Tibial nerve (tissue), 3 donors: ENCODE results near the gene DDX18.

ENCODE experiments used
- CTCF ChIP-seq, 5 experiments: fragments of 200-600 bp in 3 of 5; fragments of 450-650 bp in 2 of 5; sonication (generic) in 3 of 5; IDR thresholded peaks; one replicate each; pipeline ENCODE4 v1.5.1; 2016 to 2019; ENCODE audit warnings: antibody characterized with exemption in 5 of 5, mild to moderate bottlenecking in 3 of 5, moderate library complexity in 2 of 5
- POLR2A ChIP-seq, 2 donors: fragments of 450-650 bp; IDR thresholded peaks; one replicate each; pipeline ENCODE4 v1.6.1; 2017; ENCODE audit warnings: antibody characterized with exemption in 2 of 2, mild to moderate bottlenecking in 2 of 2, moderate library complexity in 2 of 2

DNA sequence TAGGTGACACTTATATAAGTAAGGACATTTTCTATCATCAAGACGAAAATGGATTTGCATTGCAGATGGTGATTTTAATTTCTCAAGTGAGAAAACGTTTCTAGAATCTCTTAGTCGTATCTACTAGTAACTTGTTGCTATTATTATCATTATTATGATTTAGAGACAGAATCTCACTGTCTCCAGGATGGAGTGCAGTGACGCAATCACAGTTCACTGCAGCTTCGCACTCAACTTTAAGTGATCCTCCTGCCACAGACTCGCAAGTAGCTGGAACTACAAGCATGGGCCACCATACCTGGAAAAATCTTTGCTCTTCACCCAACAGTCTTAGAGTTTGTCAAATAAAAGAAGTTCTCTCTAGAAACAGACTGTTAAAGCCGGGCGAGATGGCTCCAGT, 37.6 kb upstream of the DDX18 start:
- TF ChIP-seq CTCF (IDR thresholded peaks at IDR 0.05) (no peak), POLR2A (IDR thresholded peaks at IDR 0.05) (no peak)
